ENCODE data around the gene DOK7.

Gene DOK7

GRCh38 chr4:3464349-3464905, 1.3 kb downstream of the DOK7 start:
- no peak for DNase-seq

GRCh38 chr4:3464911-3465697, 2.0 kb downstream of the DOK7 start:
- no peak for DNase-seq

GRCh38 chr4:3465698-3466671, 2.9 kb downstream of the DOK7 start:
- DNase-seq = no peak

GRCh38 chr4:3466691-3467600, 3.8 kb downstream of the DOK7 start:
- no peak for DNase-seq

GRCh38 chr4:3467601-3468031, 4.5 kb downstream of the DOK7 start:
- DNase-seq = no peak

GRCh38 chr4:3468154-3468553, 5.0 kb downstream of the DOK7 start:
- no peak for DNase-seq

GRCh38 chr4:3468804-3469203, 5.7 kb downstream of the DOK7 start:
- DNase-seq = no peak

GRCh38 chr4:3469386-3470243, 6.5 kb downstream of the DOK7 start:
- no peak for DNase-seq

- DNase-seq = no peak
These were observed 7.4 kb downstream of the DOK7 start for GRCh38 chr4:3470244-3471097.

- DNase-seq = no peak
These were observed 8.1 kb downstream of the DOK7 start for GRCh38 chr4:3471098-3471760.

GRCh38 chr4:3471886-3472285, 8.8 kb downstream of the DOK7 start:
- DNase-seq = no peak

GRCh38 chr4:3472411-3473141, 9.5 kb downstream of the DOK7 start:
- no peak for DNase-seq

- no peak for DNase-seq
These were observed 10.3 kb downstream of the DOK7 start for GRCh38 chr4:3473181-3473950.

- DNase-seq = no peak
These were observed 11.1 kb downstream of the DOK7 start for GRCh38 chr4:3473996-3474765.

- no peak for DNase-seq
These were observed 12.1 kb downstream of the DOK7 start for GRCh38 chr4:3475041-3475712.

- no peak for DNase-seq
These were observed 12.7 kb downstream of the DOK7 start for GRCh38 chr4:3475713-3476260.

- no peak for DNase-seq
These were observed 13.2 kb downstream of the DOK7 start for GRCh38 chr4:3476341-3476747.
